H9 (cell line): ENCODE measurements around the gene ZC3H12D. TPM values are rescaled to one million over a fixed set of nuclear protein-coding genes. Genes with fewer than 3 reads are reported as not detected.

Source experiments
- DNase-seq: peaks from one replicate; pipeline ENCODE4 v3.0.0-alpha.2; 2017
- H2AFZ ChIP-seq: one replicate; pipeline ENCODE4 v1.6.1; 2013; ENCODE audit warnings: mild to moderate bottlenecking, low read length, control low read depth, moderate library complexity
- H2AK5ac ChIP-seq: 2 replicates; pipeline ENCODE4 v1.6.1; 2013; ENCODE audit warnings: low read length, control low read depth, mixed read lengths; ENCODE audit not compliant: insufficient read length
- H2BK120ac ChIP-seq: one replicate; pipeline ENCODE4 v1.6.1; 2013; ENCODE audit warnings: low read depth, mild to moderate bottlenecking, low read length, control low read depth, inconsistent platforms; ENCODE audit not compliant: poor library complexity, severe bottlenecking
- H2BK12ac ChIP-seq: 2 replicates; pipeline ENCODE4 v1.6.1; 2013; ENCODE audit warnings: low read length, control low read depth, mixed read lengths, low read depth; ENCODE audit not compliant: insufficient read length
- H2BK15ac ChIP-seq: 2 replicates; pipeline ENCODE4 v1.6.1; 2013; ENCODE audit warnings: low read depth, low read length, control low read depth
- H2BK20ac ChIP-seq: one replicate; pipeline ENCODE4 v1.6.1; 2013; ENCODE audit warnings: low read depth, mild to moderate bottlenecking, low read length, control low read depth, inconsistent platforms; ENCODE audit not compliant: poor library complexity, severe bottlenecking
- H2BK5ac ChIP-seq: 2 replicates; pipeline ENCODE4 v1.6.1; 2013; ENCODE audit warnings: low read length, control low read depth, mixed read lengths; ENCODE audit not compliant: insufficient read length
- H3K14ac ChIP-seq: 2 replicates; pipeline ENCODE4 v1.6.1; 2013; ENCODE audit warnings: low read length, control low read depth; ENCODE audit not compliant: insufficient read depth
- H3K18ac ChIP-seq: 2 replicates; pipeline ENCODE4 v1.6.1; 2013; ENCODE audit warnings: low read depth, mild to moderate bottlenecking, mixed read lengths, low read length, control low read depth; ENCODE audit not compliant: insufficient read length
- H3K23ac ChIP-seq: 2 replicates; pipeline ENCODE4 v1.6.1; 2013; ENCODE audit warnings: low read length, control low read depth, mixed read lengths, low read depth; ENCODE audit not compliant: insufficient read length
- H3K23me2 ChIP-seq: 2 replicates; pipeline ENCODE4 v1.6.1; 2013; ENCODE audit warnings: low read depth, mild to moderate bottlenecking, mixed read lengths, low read length, control low read depth; ENCODE audit not compliant: insufficient read length, poor library complexity, severe bottlenecking
- H3K27ac ChIP-seq: 2 replicates; pipeline ENCODE4 v1.5.1; 2013; ENCODE audit warnings: low read length, control low read depth, mixed read lengths, low read depth; ENCODE audit not compliant: insufficient read length
- H3K27me3 ChIP-seq: 2 replicates; pipeline ENCODE4 v1.6.1; 2013; ENCODE audit warnings: low read length, control low read depth, inconsistent platforms; ENCODE audit not compliant: insufficient read depth
- H3K4ac ChIP-seq: 2 replicates; pipeline ENCODE4 v1.6.1; 2013; ENCODE audit warnings: low read depth, mild to moderate bottlenecking, control low read depth, inconsistent platforms, low read length, moderate library complexity
- H3K4me1 ChIP-seq: 2 replicates; pipeline ENCODE4 v1.6.1; 2013; ENCODE audit warnings: low read length, control low read depth, inconsistent platforms; ENCODE audit not compliant: insufficient read depth
- H3K4me2 ChIP-seq: 2 replicates; pipeline ENCODE4 v1.6.1; 2013; ENCODE audit warnings: low read length, control low read depth, mixed read lengths; ENCODE audit not compliant: insufficient read length, insufficient read depth
- H3K56ac ChIP-seq: 2 replicates; pipeline ENCODE4 v1.6.1; 2013; ENCODE audit warnings: low read depth, mild to moderate bottlenecking, mixed read lengths, low read length, control low read depth; ENCODE audit not compliant: insufficient read length
- H3K79me1 ChIP-seq: 2 replicates; pipeline ENCODE4 v1.6.1; 2013; ENCODE audit warnings: low read depth, mild to moderate bottlenecking, moderate library complexity, low read length, control low read depth, inconsistent platforms; ENCODE audit not compliant: insufficient read depth, poor library complexity, severe bottlenecking
- H3K79me2 ChIP-seq: 2 replicates; pipeline ENCODE4 v1.6.1; 2013; ENCODE audit warnings: low read length, control low read depth, inconsistent platforms; ENCODE audit not compliant: insufficient read depth
- H3K9ac ChIP-seq: 2 replicates; pipeline ENCODE4 v1.6.1; 2013; ENCODE audit warnings: low read length, control low read depth, mixed read lengths; ENCODE audit not compliant: insufficient read length; ENCODE audit errors: extremely low read depth
- H3K9me3 ChIP-seq: one replicate; pipeline ENCODE4 v1.6.1; 2013; ENCODE audit warnings: low read depth, low read length, inconsistent platforms; ENCODE audit not compliant: control insufficient read depth
- H3T11ph ChIP-seq: one replicate; pipeline ENCODE4 v1.6.1; 2013; ENCODE audit warnings: mild to moderate bottlenecking, low read length, control low read depth, inconsistent platforms
- H4K20me1 ChIP-seq: one replicate; pipeline ENCODE4 v1.6.1; 2013; ENCODE audit not compliant: control insufficient read depth, insufficient read length, insufficient read depth
- H4K5ac ChIP-seq: 2 replicates; pipeline ENCODE4 v1.6.1; 2013; ENCODE audit warnings: low read depth, mild to moderate bottlenecking, mixed read lengths, low read length, control low read depth; ENCODE audit not compliant: insufficient read length
- H4K8ac ChIP-seq: replicated peaks from 2 replicates; pipeline ENCODE4 v1.6.1; 2013; ENCODE audit warnings: low read length, control low read depth, mixed read lengths, low read depth; ENCODE audit not compliant: insufficient read length
- H4K91ac ChIP-seq: 2 replicates; pipeline ENCODE4 v1.6.1; 2013; ENCODE audit warnings: low read depth, mild to moderate bottlenecking, moderate library complexity, mixed read lengths, low read length, control low read depth; ENCODE audit not compliant: insufficient read length
- H3K27ac Mint-ChIP-seq, 3 experiments: 2 replicates in 2 of 3; 3 replicates in 1 of 3; pipeline ENCODE4 v1.8.0; 2020 to 2021; ENCODE audit warnings: mixed read lengths in 3 of 3, mild to moderate bottlenecking in 1 of 3, moderate library complexity in 1 of 3
- H3K27me3 Mint-ChIP-seq: 2 replicates; pipeline ENCODE4 v1.8.0; 2021; ENCODE audit warnings: low read depth, mild to moderate bottlenecking, moderate library complexity, mixed read lengths
- H3K36me3 Mint-ChIP-seq, 3 experiments: 2 replicates in 2 of 3; 3 replicates in 1 of 3; pipeline ENCODE4 v1.8.0; 2020 to 2021; ENCODE audit warnings: low read depth in 3 of 3, mixed read lengths in 3 of 3; ENCODE audit not compliant: insufficient read depth in 1 of 3
- H3K4me1 Mint-ChIP-seq, 2 experiments: 2 replicates each; pipeline ENCODE4 v1.8.0; 2020; ENCODE audit warnings: mixed read lengths in 2 of 2
- H3K4me3 Mint-ChIP-seq, 2 experiments: 2 replicates in 1 of 2; 3 replicates in 1 of 2; pipeline ENCODE4 v1.8.0; 2020 to 2021; ENCODE audit warnings: mild to moderate bottlenecking in 2 of 2, mixed read lengths in 2 of 2, moderate library complexity in 1 of 2
- H3K9me3 Mint-ChIP-seq, 2 experiments: 2 replicates in 1 of 2; 3 replicates in 1 of 2; pipeline ENCODE4 v1.8.0; 2020; ENCODE audit warnings: mild to moderate bottlenecking in 2 of 2, mixed read lengths in 2 of 2, moderate library complexity in 1 of 2
- WGBS: extraction: QIAGEN DNeasy Blood & Tissue Kit; methylation state at CpG from one replicate; pipeline ENCODE4 v1.1.7; 2013; ENCODE audit warnings: missing lambda C conversion rate, low lambda C conversion rate, mixed read lengths; ENCODE audit not compliant: insufficient read length; ENCODE audit errors: extremely low coverage; 5-methylcytosine and 5-hydroxymethylcytosine counted together
- total RNA-seq: library from RNA; stranded (reverse); gene quantifications from 2 replicates; pipeline ENCODE4 v1.2.1, GENCODE V29; 2021
- TF ChIP-seq, protein P1 (sequence below): fragments of 200-600 bp; sonication (generic); conservative IDR thresholded peaks from 3 replicates; pipeline ENCODE4 v1.8.0; 2021; ENCODE audit warnings: antibody characterized with exemption, mild to moderate bottlenecking

The ZC3H12D gene
- total RNA-seq, 1 experiment from 2014 or later = 0.07 TPM

DNA sequence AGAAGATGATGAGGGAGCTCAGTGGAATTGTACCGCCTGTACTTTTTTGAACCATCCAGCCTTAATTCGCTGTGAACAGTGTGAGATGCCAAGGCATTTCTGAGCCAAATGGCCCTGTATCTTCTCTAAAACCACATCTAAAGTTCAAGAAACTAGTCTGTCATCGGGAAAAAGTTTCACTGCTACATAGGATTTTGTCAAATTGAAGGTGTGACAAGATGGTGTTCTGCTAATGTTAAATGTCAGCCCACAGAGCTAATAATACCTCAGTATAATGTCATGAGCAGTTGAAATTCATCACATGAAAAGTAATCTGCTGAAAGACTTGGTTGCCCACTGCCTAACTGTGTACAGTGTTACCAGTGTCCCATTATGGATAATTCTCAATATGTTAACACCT lies 75.2 kb downstream of the ZC3H12D start:
- H3K9me3 Mint-ChIP-seq = no peaks in the 10 kb centered on the region; a peak in 1 of 5 replicates
- TF ChIP-seq, protein P1, sequence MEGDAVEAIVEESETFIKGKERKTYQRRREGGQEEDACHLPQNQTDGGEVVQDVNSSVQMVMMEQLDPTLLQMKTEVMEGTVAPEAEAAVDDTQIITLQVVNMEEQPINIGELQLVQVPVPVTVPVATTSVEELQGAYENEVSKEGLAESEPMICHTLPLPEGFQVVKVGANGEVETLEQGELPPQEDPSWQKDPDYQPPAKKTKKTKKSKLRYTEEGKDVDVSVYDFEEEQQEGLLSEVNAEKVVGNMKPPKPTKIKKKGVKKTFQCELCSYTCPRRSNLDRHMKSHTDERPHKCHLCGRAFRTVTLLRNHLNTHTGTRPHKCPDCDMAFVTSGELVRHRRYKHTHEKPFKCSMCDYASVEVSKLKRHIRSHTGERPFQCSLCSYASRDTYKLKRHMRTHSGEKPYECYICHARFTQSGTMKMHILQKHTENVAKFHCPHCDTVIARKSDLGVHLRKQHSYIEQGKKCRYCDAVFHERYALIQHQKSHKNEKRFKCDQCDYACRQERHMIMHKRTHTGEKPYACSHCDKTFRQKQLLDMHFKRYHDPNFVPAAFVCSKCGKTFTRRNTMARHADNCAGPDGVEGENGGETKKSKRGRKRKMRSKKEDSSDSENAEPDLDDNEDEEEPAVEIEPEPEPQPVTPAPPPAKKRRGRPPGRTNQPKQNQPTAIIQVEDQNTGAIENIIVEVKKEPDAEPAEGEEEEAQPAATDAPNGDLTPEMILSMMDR = no peak
- Histone ChIP-seq H4K91ac (no peak overlapping the region), H3K27ac (no peak overlapping the region), H3K18ac (no peak overlapping the region), H3K23me2 (no peaks in the 10 kb centered on the region), H4K8ac (no peak overlapping the region), H3K4me1 (no peaks in the 10 kb centered on the region), H3K14ac (no peak overlapping the region), H4K5ac (no peak overlapping the region), H3K27me3 (no peaks in the 10 kb centered on the region), H2AK5ac (no peak overlapping the region), H2BK20ac (no peak overlapping the region), H2AFZ (no peak overlapping the region), H3K4me2 (no peak overlapping the region), H2BK15ac (no peak overlapping the region), H3T11ph (no peak overlapping the region), H2BK5ac (no peak overlapping the region), H3K9ac (no peak overlapping the region), H4K20me1 (no peaks in the 10 kb centered on the region), H3K79me2 (no peaks in the 10 kb centered on the region), H3K79me1 (no peaks in the 10 kb centered on the region), H3K23ac (no peak overlapping the region), H3K56ac (no peak overlapping the region), H3K4ac (no peak overlapping the region), H2BK12ac (no peak overlapping the region), H2BK120ac (no peak overlapping the region), H3K9me3 (no peaks in the 10 kb centered on the region)
- H3K4me3 Mint-ChIP-seq = no peak overlapping the region
- H3K27me3 Mint-ChIP-seq = no peaks in the 10 kb centered on the region
- H3K27ac Mint-ChIP-seq = no peak overlapping the region
- H3K4me1 Mint-ChIP-seq = no peaks in the 10 kb centered on the region
- H3K36me3 Mint-ChIP-seq = peaks cover 4 to 24% (median 10%) of the 10 kb centered on the region in 3 experiments; a peak in 5 of 7 replicates
- WGBS = no CpG with 5 or more reads among the region's 3 CpGs
- DNase-seq = no peak
